Measurements from ENCODE around the gene AGRN. TPM values are rescaled to one million over a fixed set of nuclear protein-coding genes. Genes with fewer than 3 reads are reported as not detected.
"Not testable (repeated sequence)": the region's sequence is repeated elsewhere in the genome, so short reads cannot be mapped to it uniquely, and the experiment has no call there.

AGRN gene
- total RNA-seq, 1 donor from 2014 or later, result 12.8 TPM

- intact Hi-C loops (cut with DNase I), result no loop called here
- ATAC-seq (ENCODE audit: poor library complexity) (peak; percentile 23), DNase-seq (no peak)
Observed at GRCh38 chr1:1013922-1014648, 5.8 kb upstream of the AGRN start.

GRCh38 chr1:1014799-1015681 lies 4.9 kb upstream of the AGRN start:
- intact Hi-C loops (cut with DNase I), result no loop called here
- DNase-seq (no peak), ATAC-seq (ENCODE audit: poor library complexity) (no peak)

GRCh38 chr1:1017397-1018320 lies 2.3 kb upstream of the AGRN start:
- ATAC-seq (ENCODE audit: poor library complexity); intact Hi-C loops (cut with DNase I); DNase-seq: not testable (repeated sequence)

GRCh38 chr1:1018321-1018685 lies 1.6 kb upstream of the AGRN start:
- DNase-seq; ATAC-seq (ENCODE audit: poor library complexity); intact Hi-C loops (cut with DNase I): not testable (repeated sequence)

GRCh38 chr1:1019122-1019999 lies 559 bp upstream of the AGRN start:
- intact Hi-C loops (cut with DNase I), result no loop called here
- peak; percentile 94 for ATAC-seq (ENCODE audit: poor library complexity)
- DNase-seq, result peak; percentile 90

GRCh38 chr1:1020415-1021009 lies 592 bp downstream of the AGRN start:
- no peak for DNase-seq
- intact Hi-C loops (cut with DNase I), result no loop called here
- peak; percentile 2 for ATAC-seq (ENCODE audit: poor library complexity)

- intact Hi-C loops (cut with DNase I), result no loop called here
- ATAC-seq (ENCODE audit: poor library complexity), result peak; percentile 11
- DNase-seq, result peak; percentile 80
Observed at GRCh38 chr1:1021010-1021919, 1.3 kb downstream of the AGRN start.

- DNase-seq, result no peak
- intact Hi-C loops (cut with DNase I), result no loop called here
- no peak for ATAC-seq (ENCODE audit: poor library complexity)
Observed at GRCh38 chr1:1021920-1022259, 2.0 kb downstream of the AGRN start.

GRCh38 chr1:1022302-1023009 lies 2.5 kb downstream of the AGRN start:
- ATAC-seq (ENCODE audit: poor library complexity), result no peak

GRCh38 chr1:1023700-1024099 lies 3.8 kb downstream of the AGRN start:
- no peak for DNase-seq
- intact Hi-C loops (cut with DNase I), result no loop called here
- no peak for ATAC-seq (ENCODE audit: poor library complexity)

More at GRCh38 chr1:1022302-1023009, 2.5 kb downstream of the AGRN start:
- no peak for DNase-seq
- intact Hi-C loops (cut with DNase I), result no loop called here

- ATAC-seq (ENCODE audit: poor library complexity) (no peak), DNase-seq (no peak)
- intact Hi-C loops (cut with DNase I), result no loop called here
Observed at GRCh38 chr1:1024149-1024770, 4.3 kb downstream of the AGRN start.

GRCh38 chr1:1024771-1025699 lies 5.1 kb downstream of the AGRN start:
- no peak for DNase-seq
- intact Hi-C loops (cut with DNase I), result no loop called here
- peak; percentile 5 for ATAC-seq (ENCODE audit: poor library complexity)

GRCh38 chr1:1025730-1026129 lies 5.8 kb downstream of the AGRN start:
- intact Hi-C loops (cut with DNase I), result no loop called here
- ATAC-seq (ENCODE audit: poor library complexity), result no peak
- no peak for DNase-seq

- ATAC-seq (ENCODE audit: poor library complexity) (no peak), DNase-seq (no peak)
- intact Hi-C loops (cut with DNase I), result no loop called here
Observed at GRCh38 chr1:1026599-1027413, 6.9 kb downstream of the AGRN start.

Data from Right ventricle myocardium superior (tissue), 1 donor.